ENCODE data around the gene DUSP2.
"Not testable (repeated sequence)": the region's sequence is repeated elsewhere in the genome, so short reads cannot be mapped to it uniquely, and the experiment has no call there.

DUSP2 gene

GRCh38 chr2:96161898-96162297 is 16.7 kb upstream of the DUSP2 start:
- DNase-seq = peak; percentile 94

- not testable (repeated sequence) for DNase-seq
Observed at GRCh38 chr2:96160366-96160765, 15.1 kb upstream of the DUSP2 start.

- no peak for DNase-seq
Observed at GRCh38 chr2:96159084-96159830, 14.0 kb upstream of the DUSP2 start.

- DNase-seq = no peak
Observed at GRCh38 chr2:96158554-96158940, 13.3 kb upstream of the DUSP2 start.

- DNase-seq = peak; percentile 64
Observed at GRCh38 chr2:96157649-96158553, 12.7 kb upstream of the DUSP2 start.

GRCh38 chr2:96156926-96157648 is 11.8 kb upstream of the DUSP2 start:
- DNase-seq = no peak

GRCh38 chr2:96156011-96156820 is 11.0 kb upstream of the DUSP2 start:
- no peak for DNase-seq

- DNase-seq = no peak
Observed at GRCh38 chr2:96154506-96155380, 9.5 kb upstream of the DUSP2 start.

- no peak for DNase-seq
Observed at GRCh38 chr2:96153991-96154431, 8.8 kb upstream of the DUSP2 start.

GRCh38 chr2:96153291-96153713 is 8.1 kb upstream of the DUSP2 start:
- no peak for DNase-seq

- no peak for DNase-seq
Observed at GRCh38 chr2:96152304-96153161, 7.3 kb upstream of the DUSP2 start.

- no peak for DNase-seq
Observed at GRCh38 chr2:96151595-96152303, 6.5 kb upstream of the DUSP2 start.

GRCh38 chr2:96150791-96151594 is 5.8 kb upstream of the DUSP2 start:
- DNase-seq = no peak

- DNase-seq = no peak
Observed at GRCh38 chr2:96150007-96150640, 4.9 kb upstream of the DUSP2 start.

GRCh38 chr2:96148410-96149217 is 3.4 kb upstream of the DUSP2 start:
- DNase-seq = peak; percentile 75

GRCh38 chr2:96147593-96148201 is 2.5 kb upstream of the DUSP2 start:
- DNase-seq = peak; percentile 17
